Activated CD4-positive, alpha-beta T cell treated with anti-CD3 and anti-CD28 coated beads, Interleukin-2, amount 10 ng/mL, durations not matched to agents 24 days and 14 days (primary cell): Measurements from ENCODE around the gene CRYBG1. TPM values are rescaled to one million over a fixed set of nuclear protein-coding genes. Genes with fewer than 3 reads are reported as not detected.
"Not testable (repeated sequence)": the region's sequence is repeated elsewhere in the genome, so short reads cannot be mapped to it uniquely, and the experiment has no call there.

Experiments used
- DNase-seq: peaks from one replicate; pipeline ENCODE4 v3.0.0; 2022
- H3K27ac Mint-ChIP-seq: one replicate; pipeline ENCODE4 v1.8.0; 2022; ENCODE audit warnings: mild to moderate bottlenecking, mixed read lengths
- H3K27me3 Mint-ChIP-seq: one replicate; pipeline ENCODE4 v1.8.0; 2022; ENCODE audit warnings: mixed read lengths
- H3K36me3 Mint-ChIP-seq: one replicate; pipeline ENCODE4 v1.8.0; 2022; ENCODE audit warnings: low read depth, mild to moderate bottlenecking, mixed read lengths
- H3K4me1 Mint-ChIP-seq: one replicate; pipeline ENCODE4 v1.8.0; 2021; ENCODE audit warnings: mixed read lengths
- H3K4me3 Mint-ChIP-seq: one replicate; pipeline ENCODE4 v1.8.0; 2022; ENCODE audit warnings: mild to moderate bottlenecking, moderate library complexity, mixed read lengths
- H3K9me3 Mint-ChIP-seq: one replicate; pipeline ENCODE4 v1.8.0; 2021; ENCODE audit warnings: mixed read lengths
- intact Hi-C: fragments of 100-400 bp; cut with micrococcal nuclease; formaldehyde crosslinking; loops from one replicate; pipeline ENCODE4 v1.15.1; 2023
- total RNA-seq: library from RNA; stranded (reverse); gene quantifications from 2 replicates; pipeline ENCODE4 v1.2.3, GENCODE V29; 2022

CRYBG1 gene
- total RNA-seq, 1 donor from 2014 or later: 10.0 TPM

- intact Hi-C loops: no loop called here
- H3K4me3 Mint-ChIP-seq: no peak overlapping the region
- peaks cover 29% of the 10 kb centered on the region for H3K27me3 Mint-ChIP-seq
- no peak overlapping the region for H3K27ac Mint-ChIP-seq
- no peak for DNase-seq
- no peaks in the 10 kb centered on the region for H3K4me1 Mint-ChIP-seq
- no peaks in the 10 kb centered on the region for H3K9me3 Mint-ChIP-seq
- H3K36me3 Mint-ChIP-seq: no peaks in the 10 kb centered on the region
Measured at GRCh38 chr6:106387875-106388274, 27.4 kb downstream of the CRYBG1 start.

- Mint-ChIP-seq H3K27ac (no peak overlapping the region), H3K4me3 (no peak overlapping the region), H3K4me1 (no peaks in the 10 kb centered on the region), H3K9me3 (no peaks in the 10 kb centered on the region), H3K36me3 (no peaks in the 10 kb centered on the region), H3K27me3 (peaks cover 32% of the 10 kb centered on the region)
- intact Hi-C loops: no loop called here
- DNase-seq: no peak
Measured at GRCh38 chr6:106390088-106390487, 29.6 kb downstream of the CRYBG1 start.

- no peaks in the 10 kb centered on the region for H3K9me3 Mint-ChIP-seq
- no peaks in the 10 kb centered on the region for H3K36me3 Mint-ChIP-seq
- H3K4me3 Mint-ChIP-seq: no peak overlapping the region
- peaks cover 18% of the 10 kb centered on the region for H3K27me3 Mint-ChIP-seq
- intact Hi-C loops: no loop called here
- no peak for DNase-seq
- H3K27ac Mint-ChIP-seq: no peak overlapping the region
- H3K4me1 Mint-ChIP-seq: no peaks in the 10 kb centered on the region
Measured at GRCh38 chr6:106396426-106397220, 36.1 kb downstream of the CRYBG1 start.

- no peaks in the 10 kb centered on the region for H3K9me3 Mint-ChIP-seq
- intact Hi-C loops: no loop called here
Measured at GRCh38 chr6:106397431-106397830, 36.9 kb downstream of the CRYBG1 start.

GRCh38 chr6:106398621-106399020 is 38.1 kb downstream of the CRYBG1 start:
- H3K4me1 Mint-ChIP-seq: no peaks in the 10 kb centered on the region
- DNase-seq: no peak
- intact Hi-C loops: no loop called here
- no peak overlapping the region for H3K27ac Mint-ChIP-seq
- H3K27me3 Mint-ChIP-seq: peaks cover 12% of the 10 kb centered on the region
- no peak overlapping the region for H3K4me3 Mint-ChIP-seq
- H3K9me3 Mint-ChIP-seq: no peaks in the 10 kb centered on the region
- H3K36me3 Mint-ChIP-seq: no peaks in the 10 kb centered on the region

More at GRCh38 chr6:106397431-106397830, 36.9 kb downstream of the CRYBG1 start:
- H3K27me3 Mint-ChIP-seq: peaks cover 12% of the 10 kb centered on the region
- no peak overlapping the region for H3K4me3 Mint-ChIP-seq
- DNase-seq: no peak
- no peaks in the 10 kb centered on the region for H3K36me3 Mint-ChIP-seq
- H3K27ac Mint-ChIP-seq: no peak overlapping the region
- no peaks in the 10 kb centered on the region for H3K4me1 Mint-ChIP-seq

- H3K4me1 Mint-ChIP-seq, DNase-seq, H3K4me3 Mint-ChIP-seq, H3K36me3 Mint-ChIP-seq, H3K27ac Mint-ChIP-seq, intact Hi-C loops: not testable (repeated sequence)
- peaks cover 20% of the 10 kb centered on the region for H3K9me3 Mint-ChIP-seq
- H3K27me3 Mint-ChIP-seq: peaks cover 40% of the 10 kb centered on the region
Measured at GRCh38 chr6:106405044-106405443, 44.5 kb downstream of the CRYBG1 start.

GRCh38 chr6:106411056-106411455 is 50.5 kb downstream of the CRYBG1 start:
- Mint-ChIP-seq H3K9me3 (peaks cover 18% of the 10 kb centered on the region), H3K27me3 (peaks cover 56% of the 10 kb centered on the region), H3K4me1 (no peaks in the 10 kb centered on the region), H3K27ac (no peak overlapping the region), H3K4me3 (no peak overlapping the region), H3K36me3 (no peaks in the 10 kb centered on the region)
- intact Hi-C loops: no loop called here
- DNase-seq: no peak

GRCh38 chr6:106411643-106412200 is 51.2 kb downstream of the CRYBG1 start:
- Mint-ChIP-seq H3K4me1 (no peaks in the 10 kb centered on the region), H3K4me3 (no peak overlapping the region), H3K27ac (no peak overlapping the region), H3K9me3 (peaks cover 13% of the 10 kb centered on the region), H3K36me3 (no peaks in the 10 kb centered on the region), H3K27me3 (peaks cover 58% of the 10 kb centered on the region)
- intact Hi-C loops: no loop called here
- no peak for DNase-seq

- no peaks in the 10 kb centered on the region for H3K36me3 Mint-ChIP-seq
- peaks cover under 1% of the 10 kb centered on the region for H3K9me3 Mint-ChIP-seq
- H3K27ac Mint-ChIP-seq: no peak overlapping the region
- H3K4me1 Mint-ChIP-seq: no peaks in the 10 kb centered on the region
- intact Hi-C loops: no loop called here
- H3K4me3 Mint-ChIP-seq: no peak overlapping the region
- no peak for DNase-seq
- H3K27me3 Mint-ChIP-seq: peaks cover 54% of the 10 kb centered on the region
Measured at GRCh38 chr6:106413016-106413415, 52.5 kb downstream of the CRYBG1 start.

- Mint-ChIP-seq H3K27me3 (peaks cover 47% of the 10 kb centered on the region), H3K27ac (no peak overlapping the region), H3K9me3 (no peaks in the 10 kb centered on the region), H3K4me3 (no peak overlapping the region), H3K36me3 (no peaks in the 10 kb centered on the region), H3K4me1 (no peaks in the 10 kb centered on the region)
- no peak for DNase-seq
- intact Hi-C loops: no loop called here
Measured at GRCh38 chr6:106413722-106414121, 53.2 kb downstream of the CRYBG1 start.

GRCh38 chr6:106415921-106416320 is 55.4 kb downstream of the CRYBG1 start:
- Mint-ChIP-seq H3K36me3 (no peaks in the 10 kb centered on the region), H3K27ac (no peak overlapping the region), H3K4me3 (no peak overlapping the region), H3K9me3 (no peaks in the 10 kb centered on the region), H3K27me3 (peaks cover 38% of the 10 kb centered on the region), H3K4me1 (no peaks in the 10 kb centered on the region)
- DNase-seq: no peak
- intact Hi-C loops: no loop called here

GRCh38 chr6:106417572-106418147 is 57.1 kb downstream of the CRYBG1 start:
- DNase-seq: no peak
- intact Hi-C loops: no loop called here
- H3K4me3 Mint-ChIP-seq: no peak overlapping the region
- H3K36me3 Mint-ChIP-seq: no peaks in the 10 kb centered on the region
- no peaks in the 10 kb centered on the region for H3K4me1 Mint-ChIP-seq
- H3K27ac Mint-ChIP-seq: no peak overlapping the region
- no peaks in the 10 kb centered on the region for H3K9me3 Mint-ChIP-seq
- peaks cover 41% of the 10 kb centered on the region for H3K27me3 Mint-ChIP-seq

GRCh38 chr6:106419900-106420613 is 59.5 kb downstream of the CRYBG1 start:
- peaks cover 30% of the 10 kb centered on the region for H3K27me3 Mint-ChIP-seq
- intact Hi-C loops: no loop called here
- H3K9me3 Mint-ChIP-seq: no peaks in the 10 kb centered on the region
- DNase-seq: no peak
- H3K36me3 Mint-ChIP-seq: no peaks in the 10 kb centered on the region
- no peak overlapping the region for H3K27ac Mint-ChIP-seq
- H3K4me3 Mint-ChIP-seq: no peak overlapping the region
- H3K4me1 Mint-ChIP-seq: no peaks in the 10 kb centered on the region

- Mint-ChIP-seq H3K4me3 (no peak overlapping the region), H3K4me1 (no peaks in the 10 kb centered on the region), H3K36me3 (no peaks in the 10 kb centered on the region), H3K27me3 (peaks cover 22% of the 10 kb centered on the region), H3K9me3 (no peaks in the 10 kb centered on the region), H3K27ac (no peak overlapping the region)
- DNase-seq: no peak
- intact Hi-C loops: no loop called here
Measured at GRCh38 chr6:106421496-106421895, 61.0 kb downstream of the CRYBG1 start.
